Mammary epithelial cell (primary cell): ENCODE results near the gene LRRC3B.

Experiments
- EZH2 ChIP-seq: IDR thresholded peaks from 2 replicates; pipeline ENCODE4 v1.6.1; 2012; ENCODE audit warnings: low read length, inconsistent platforms, borderline replicate concordance
- TF ChIP-seq, protein P1 (sequence below), 2 donors: IDR thresholded peaks in 1 of 2; conservative IDR thresholded peaks in 1 of 2; 2 replicates each; pipeline ENCODE4 v1.5.1; 2011 to 2012; ENCODE audit warnings: inconsistent platforms in 2 of 2, low read length in 2 of 2, mild to moderate bottlenecking in 2 of 2, control low read depth in 1 of 2, low read depth in 1 of 2; ENCODE audit not compliant: insufficient read depth in 1 of 2; ENCODE audit errors: extremely low read depth in 1 of 2

DNA sequence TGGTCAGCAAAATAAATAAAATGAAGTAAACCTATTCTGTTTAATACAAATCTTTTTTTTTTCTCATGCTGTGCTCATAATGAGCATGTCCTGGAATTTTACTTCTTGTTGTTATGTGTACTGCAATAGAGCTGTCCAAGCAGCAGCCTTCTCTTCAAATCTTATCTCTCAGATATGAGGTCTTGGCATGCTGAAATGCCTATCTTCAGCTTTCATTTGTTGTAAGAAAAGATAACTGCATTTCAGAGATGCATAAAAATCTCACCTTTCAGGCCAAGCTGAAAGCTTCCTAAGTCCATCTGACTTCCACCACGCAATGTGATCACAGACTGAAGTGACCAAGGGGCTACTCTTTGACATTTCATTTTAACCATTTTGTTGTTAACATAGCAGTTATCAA lies 43.5 kb upstream of the LRRC3B start:
- TF ChIP-seq, protein P1, sequence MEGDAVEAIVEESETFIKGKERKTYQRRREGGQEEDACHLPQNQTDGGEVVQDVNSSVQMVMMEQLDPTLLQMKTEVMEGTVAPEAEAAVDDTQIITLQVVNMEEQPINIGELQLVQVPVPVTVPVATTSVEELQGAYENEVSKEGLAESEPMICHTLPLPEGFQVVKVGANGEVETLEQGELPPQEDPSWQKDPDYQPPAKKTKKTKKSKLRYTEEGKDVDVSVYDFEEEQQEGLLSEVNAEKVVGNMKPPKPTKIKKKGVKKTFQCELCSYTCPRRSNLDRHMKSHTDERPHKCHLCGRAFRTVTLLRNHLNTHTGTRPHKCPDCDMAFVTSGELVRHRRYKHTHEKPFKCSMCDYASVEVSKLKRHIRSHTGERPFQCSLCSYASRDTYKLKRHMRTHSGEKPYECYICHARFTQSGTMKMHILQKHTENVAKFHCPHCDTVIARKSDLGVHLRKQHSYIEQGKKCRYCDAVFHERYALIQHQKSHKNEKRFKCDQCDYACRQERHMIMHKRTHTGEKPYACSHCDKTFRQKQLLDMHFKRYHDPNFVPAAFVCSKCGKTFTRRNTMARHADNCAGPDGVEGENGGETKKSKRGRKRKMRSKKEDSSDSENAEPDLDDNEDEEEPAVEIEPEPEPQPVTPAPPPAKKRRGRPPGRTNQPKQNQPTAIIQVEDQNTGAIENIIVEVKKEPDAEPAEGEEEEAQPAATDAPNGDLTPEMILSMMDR (conservative IDR thresholded peaks at IDR 0.05 in 1 of 2, IDR thresholded peaks at IDR 0.05 in 1 of 2; ENCODE audit: extremely low read depth in 1 of 2, insufficient read depth in 1 of 2, low read depth in 1 of 2, low read length in 2 of 2): no peak
- no peak for TF ChIP-seq EZH2
